Measurements from ENCODE around the gene SCN4A. TPM values are rescaled to one million over a fixed set of nuclear protein-coding genes. Genes with fewer than 3 reads are reported as not detected.
A peak's percentile ranks its signal among the peaks of the same experiment; 100 is the strongest.
"Not testable (repeated sequence)": the region's sequence is repeated elsewhere in the genome, so short reads cannot be mapped to it uniquely, and the experiment has no call there.

SCN4A gene
- total RNA-seq, 2 donors from 2014 or later: 0.07 to 0.27 TPM

DNA sequence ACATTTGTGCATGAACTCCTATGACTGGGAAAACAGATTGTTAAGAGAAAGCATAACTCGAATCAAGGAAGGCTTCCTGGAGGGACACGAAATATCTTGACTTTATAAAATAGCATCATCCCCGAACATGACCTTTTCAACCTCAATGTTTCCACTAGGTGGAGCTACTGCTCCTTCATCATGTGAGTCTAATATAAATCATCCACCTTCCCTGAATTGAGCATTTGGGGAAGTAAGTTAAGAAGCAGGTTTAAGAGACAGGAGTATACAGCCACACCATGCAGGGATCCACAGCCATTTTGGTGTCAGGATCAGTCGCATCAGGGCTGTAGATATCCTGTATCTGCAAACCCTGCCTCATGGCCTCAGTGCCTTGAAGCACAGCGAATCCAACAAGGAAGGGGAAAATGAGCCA, 68.9 kb downstream of the SCN4A start:
- H3K36me3 ChIP-seq; H3K4me1 ChIP-seq; H3K9ac ChIP-seq (ENCODE audit: low read depth in 2 of 2, low read length in 2 of 2); H3K27me3 ChIP-seq; DNase-seq; H3K4me3 ChIP-seq; H3K27ac ChIP-seq; H3K9me3 ChIP-seq; intact Hi-C loops (cut with DNase I): not testable (repeated sequence)
- peak; percentile 35 for TF ChIP-seq CTCF (IDR thresholded peaks at IDR 0.05)

DNA sequence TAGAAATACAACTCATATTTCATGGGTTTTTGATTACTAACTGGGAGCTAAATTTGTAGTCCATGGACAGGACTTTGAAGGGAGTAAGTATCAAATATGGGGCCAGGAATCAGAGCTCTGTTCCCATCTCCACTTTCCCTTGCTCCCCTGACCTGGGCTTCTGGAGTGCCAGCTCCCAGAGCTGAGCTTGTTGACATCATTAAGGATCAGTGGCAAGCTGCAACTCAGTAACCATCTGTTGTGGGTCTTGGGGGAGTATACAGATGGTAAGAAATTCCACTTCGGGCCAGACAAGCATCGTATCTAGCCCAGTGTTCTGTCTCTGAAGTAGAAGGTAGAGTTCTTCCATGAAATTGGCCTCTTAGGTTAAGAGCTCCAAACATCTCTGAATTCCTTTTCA, 70.7 kb downstream of the SCN4A start:
- H3K4me1 ChIP-seq; H3K9ac ChIP-seq (ENCODE audit: low read depth in 2 of 2, low read length in 2 of 2); H3K27ac ChIP-seq; intact Hi-C loops (cut with DNase I); H3K27me3 ChIP-seq; DNase-seq; H3K4me3 ChIP-seq; H3K36me3 ChIP-seq; H3K9me3 ChIP-seq: not testable (repeated sequence)

GRCh38 chr17:63898899-63899798, 73.6 kb downstream of the SCN4A start:
- DNase-seq; intact Hi-C loops (cut with DNase I); H3K27ac ChIP-seq: not testable (repeated sequence)

GRCh38 chr17:63896524-63897354, 76.0 kb downstream of the SCN4A start, which contains the start of gene CSH1:
CSH1 (minus strand) TSS chr17:63896574; CDS start chr17:63896511, 63 bp downstream.
- H3K9me3 ChIP-seq; H3K4me3 ChIP-seq; intact Hi-C loops (cut with DNase I); H3K36me3 ChIP-seq; H3K27me3 ChIP-seq; H3K27ac ChIP-seq; H3K4me1 ChIP-seq; H3K9ac ChIP-seq (ENCODE audit: low read depth in 2 of 2, low read length in 2 of 2); DNase-seq: not testable (repeated sequence)

More at GRCh38 chr17:63898899-63899798, 73.6 kb downstream of the SCN4A start:
- not testable (repeated sequence) for H3K4me3 ChIP-seq; H3K4me1 ChIP-seq; H3K9ac ChIP-seq (ENCODE audit: low read depth in 2 of 2, low read length in 2 of 2); H3K27me3 ChIP-seq; H3K9me3 ChIP-seq; H3K36me3 ChIP-seq

GRCh38 chr17:63894821-63895220, 77.9 kb downstream of the SCN4A start:
- H3K4me1 ChIP-seq; intact Hi-C loops (cut with DNase I); H3K4me3 ChIP-seq; H3K36me3 ChIP-seq; H3K27me3 ChIP-seq; H3K27ac ChIP-seq; H3K9ac ChIP-seq (ENCODE audit: low read depth in 2 of 2, low read length in 2 of 2); H3K9me3 ChIP-seq; DNase-seq: not testable (repeated sequence)

GRCh38 chr17:63894021-63894420, 78.7 kb downstream of the SCN4A start:
- intact Hi-C loops (cut with DNase I); H3K4me3 ChIP-seq; DNase-seq; H3K36me3 ChIP-seq; H3K9ac ChIP-seq (ENCODE audit: low read depth in 2 of 2, low read length in 2 of 2); H3K9me3 ChIP-seq; H3K27me3 ChIP-seq; H3K27ac ChIP-seq; H3K4me1 ChIP-seq: not testable (repeated sequence)

GRCh38 chr17:63892316-63893037, 80.2 kb downstream of the SCN4A start:
- H3K36me3 ChIP-seq; H3K27ac ChIP-seq; H3K9me3 ChIP-seq; H3K4me1 ChIP-seq; H3K27me3 ChIP-seq; H3K4me3 ChIP-seq; H3K9ac ChIP-seq (ENCODE audit: low read depth in 2 of 2, low read length in 2 of 2); intact Hi-C loops (cut with DNase I); DNase-seq: not testable (repeated sequence)

DNA sequence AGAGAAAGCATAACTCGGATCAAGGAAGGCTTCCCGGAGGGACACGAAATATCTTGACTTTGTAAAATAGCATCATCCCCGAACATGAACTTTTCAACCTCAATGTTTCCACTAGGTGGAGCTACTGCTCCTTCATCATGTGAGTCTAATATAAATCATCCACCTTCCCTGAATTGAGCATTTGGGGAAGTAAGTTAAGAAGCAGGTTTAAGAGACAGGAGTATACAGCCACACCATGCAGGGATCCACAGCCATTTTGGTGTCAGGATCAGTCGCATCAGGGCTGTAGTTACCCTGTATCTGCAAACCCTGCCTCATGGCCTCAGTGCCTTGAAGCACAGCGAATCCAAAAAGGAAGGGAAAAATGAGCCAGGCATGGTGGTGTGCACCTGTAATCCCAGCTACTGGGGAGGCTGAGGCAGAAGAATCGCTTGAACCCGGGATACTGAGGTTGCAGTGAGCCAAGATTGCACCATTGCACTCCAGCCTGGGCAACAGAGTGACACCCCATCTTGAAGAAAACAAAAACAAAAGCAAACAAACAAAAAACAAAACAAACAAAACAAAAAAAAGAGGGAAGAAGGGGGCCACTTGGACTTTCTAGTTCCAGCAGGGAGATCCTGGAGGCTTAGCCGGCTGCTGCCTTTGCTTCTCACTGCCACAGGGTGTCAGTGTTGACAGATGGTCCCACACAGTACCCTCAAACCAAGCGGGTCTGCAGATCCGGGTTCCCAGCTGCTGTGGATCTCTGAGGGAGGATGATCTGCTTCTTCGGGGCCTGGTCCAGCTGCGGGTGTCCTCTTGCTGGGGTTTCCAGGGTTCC, 83.5 kb downstream of the SCN4A start:
- H3K9ac ChIP-seq (ENCODE audit: low read depth in 2 of 2, low read length in 2 of 2); H3K27me3 ChIP-seq; H3K4me1 ChIP-seq; H3K27ac ChIP-seq; H3K4me3 ChIP-seq; intact Hi-C loops (cut with DNase I); H3K36me3 ChIP-seq; H3K9me3 ChIP-seq: not testable (repeated sequence)
- peak; percentile 25 for DNase-seq

Other genes starting within 250 kb of the SCN4A start
- gene STRADA, start 231.1 kb downstream of the SCN4A start, total RNA-seq: 10 to 100 TPM; 15.6 to 19.9 TPM
- gene CCDC47, start 199.3 kb downstream of the SCN4A start, total RNA-seq: 100 to 1,000 TPM; 128 to 145 TPM
- 10 to 100 TPM; 71.1 to 74.5 TPM for gene DDX42, start 198.7 kb downstream of the SCN4A start, total RNA-seq
- gene PSMC5, start 145.5 kb downstream of the SCN4A start, total RNA-seq: 100 to 1,000 TPM in 1 of 2 donors, 10 to 100 TPM in 1; 86.1 to 138 TPM
- 10 to 100 TPM; 25.4 to 44.6 TPM for gene FTSJ3, start 145.3 kb downstream of the SCN4A start, total RNA-seq
- 100 to 1,000 TPM in 1 of 2 donors, 10 to 100 TPM in 1; 77.2 to 124 TPM for gene SMARCD2, start 130.2 kb downstream of the SCN4A start, total RNA-seq
- not detected for gene CSH2, start 99.2 kb downstream of the SCN4A start, total RNA-seq
- gene GH2, start 91.0 kb downstream of the SCN4A start, total RNA-seq: not detected
- gene CSH1, start 76.3 kb downstream of the SCN4A start, total RNA-seq: not detected
- not detected for gene CSHL1, start 61.7 kb downstream of the SCN4A start, total RNA-seq
- gene GH1, start 54.1 kb downstream of the SCN4A start, total RNA-seq: not detected
- gene CD79B, start 40.6 kb downstream of the SCN4A start, total RNA-seq: 1 to 10 TPM; 1.5 to 1.7 TPM
- under 1 TPM in 1 of 2 donors, not detected in 1; 0.16 TPM for gene PRR29, start 25.4 kb upstream of the SCN4A start, total RNA-seq
- 1 to 10 TPM; 9.2 to 9.5 TPM for gene ICAM2, start 47.7 kb upstream of the SCN4A start, total RNA-seq
- 10 to 100 TPM; 19.2 to 19.6 TPM for gene ERN1, start 157.2 kb upstream of the SCN4A start, total RNA-seq